DOHH2 (cell line): ENCODE results near the gene PSTK.
A peak's percentile ranks its signal among the peaks of the same experiment; 100 is the strongest.

ENCODE experiments used
- H3F3A ChIP-seq: fragments of 200-600 bp; sonication (generic), shearing (Covaris generic); 2 replicates; pipeline ENCODE4 v1.6.0; 2016; ENCODE audit warnings: antibody characterized with exemption, mild to moderate bottlenecking; ENCODE audit not compliant: control insufficient read depth, insufficient read depth
- H3K27ac ChIP-seq: fragments of 200-600 bp; sonication (generic); 2 replicates; pipeline ENCODE4 v1.5.1; 2014; ENCODE audit warnings: low read depth, mild to moderate bottlenecking, low read length, moderate library complexity
- H3K27me3 ChIP-seq: fragments of 200-600 bp; sonication (generic); 2 replicates; pipeline ENCODE4 v1.6.1; 2014; ENCODE audit warnings: mild to moderate bottlenecking, low read length, mixed read lengths; ENCODE audit not compliant: control insufficient read depth
- H3K36me3 ChIP-seq: fragments of 200-600 bp; sonication (generic); 2 replicates; pipeline ENCODE4 v1.6.1; 2014; ENCODE audit warnings: mild to moderate bottlenecking, low read length, moderate library complexity, mixed read lengths; ENCODE audit not compliant: control insufficient read depth
- H3K4me1 ChIP-seq: fragments of 200-600 bp; sonication (generic); 2 replicates; pipeline ENCODE4 v1.6.1; 2014; ENCODE audit warnings: mild to moderate bottlenecking, low read length, mixed read lengths; ENCODE audit not compliant: control insufficient read depth
- H3K4me2 ChIP-seq: fragments of 200-600 bp; sonication (generic); 2 replicates; pipeline ENCODE4 v1.6.0; 2014; ENCODE audit warnings: mild to moderate bottlenecking, low read length, moderate library complexity
- H3K4me3 ChIP-seq: fragments of 200-600 bp; sonication (generic); 2 replicates; pipeline ENCODE4 v1.5.1; 2014; ENCODE audit warnings: mild to moderate bottlenecking, low read length, mixed read lengths
- H3K79me2 ChIP-seq: fragments of 200-600 bp; sonication (generic); 2 replicates; pipeline ENCODE4 v1.6.1; 2014; ENCODE audit warnings: mild to moderate bottlenecking, low read length, mixed read lengths; ENCODE audit not compliant: control insufficient read depth
- H3K9me2 ChIP-seq: fragments of 200-600 bp; sonication (generic); replicated peaks from 2 replicates; pipeline ENCODE4 v1.6.1; 2014; ENCODE audit warnings: mild to moderate bottlenecking, low read length, mixed read lengths; ENCODE audit not compliant: control insufficient read depth
- H3K9me3 ChIP-seq: fragments of 200-600 bp; sonication (generic); 2 replicates; pipeline ENCODE4 v1.6.1; 2014; ENCODE audit warnings: antibody characterized with exemption, low read length, mixed read lengths; ENCODE audit not compliant: control insufficient read depth, insufficient read depth
- H4K20me1 ChIP-seq: fragments of 200-600 bp; sonication (generic); 2 replicates; pipeline ENCODE4 v1.6.0; 2014; ENCODE audit warnings: low read depth, mild to moderate bottlenecking, antibody characterized with exemption, low read length, moderate library complexity; ENCODE audit not compliant: control insufficient read depth, insufficient read depth
- EZH2phosphoT487 ChIP-seq: fragments of 200-600 bp; sonication (generic); IDR thresholded peaks from 2 replicates; pipeline ENCODE4 v1.6.1; 2017; ENCODE audit warnings: borderline replicate concordance, mild to moderate bottlenecking, antibody characterized with exemption, low read length, moderate library complexity, mixed read lengths
- TF ChIP-seq, protein P1 (sequence below): fragments of 200-600 bp; sonication (generic); IDR thresholded peaks from one replicate; pipeline ENCODE4 v1.5.1; 2014; ENCODE audit warnings: antibody characterized with exemption, mild to moderate bottlenecking, low read depth, low read length; ENCODE audit not compliant: poor library complexity, severe bottlenecking

The PSTK gene

DNA sequence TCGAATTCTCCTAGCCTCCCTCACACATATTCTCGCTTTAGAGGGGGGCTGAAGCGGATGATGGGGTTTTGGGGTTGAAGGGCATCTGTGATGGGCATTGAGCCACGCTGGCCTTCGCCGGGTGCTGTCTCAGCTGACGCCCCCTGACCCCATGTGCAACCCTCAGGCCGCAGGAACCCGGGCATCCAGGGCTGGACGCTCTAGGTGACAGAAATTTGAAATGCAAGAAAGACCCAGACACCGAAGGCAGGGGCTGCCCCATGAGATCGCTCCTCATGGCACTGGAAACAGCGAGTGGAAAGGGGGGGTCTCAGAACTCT, 25.5 kb upstream of the PSTK start:
- no peaks in the 10 kb centered on the region for H4K20me1 ChIP-seq
- H3K27me3 ChIP-seq, result peaks cover 7% of the 10 kb centered on the region; the same call in 1 of the 2 replicates
- H3K9me2 ChIP-seq, result no peaks in the 10 kb centered on the region
- H3K4me3 ChIP-seq, result peak overlapping the region; percentile 97
- no peak overlapping the region for H3K27ac ChIP-seq
- H3K4me2 ChIP-seq, result peak overlapping the region; percentile 94
- peaks cover 5% of the 10 kb centered on the region for H3K36me3 ChIP-seq
- peaks cover 6% of the 10 kb centered on the region for H3K9me3 ChIP-seq
- TF ChIP-seq EZH2phosphoT487, result no peak
- TF ChIP-seq, protein P1, sequence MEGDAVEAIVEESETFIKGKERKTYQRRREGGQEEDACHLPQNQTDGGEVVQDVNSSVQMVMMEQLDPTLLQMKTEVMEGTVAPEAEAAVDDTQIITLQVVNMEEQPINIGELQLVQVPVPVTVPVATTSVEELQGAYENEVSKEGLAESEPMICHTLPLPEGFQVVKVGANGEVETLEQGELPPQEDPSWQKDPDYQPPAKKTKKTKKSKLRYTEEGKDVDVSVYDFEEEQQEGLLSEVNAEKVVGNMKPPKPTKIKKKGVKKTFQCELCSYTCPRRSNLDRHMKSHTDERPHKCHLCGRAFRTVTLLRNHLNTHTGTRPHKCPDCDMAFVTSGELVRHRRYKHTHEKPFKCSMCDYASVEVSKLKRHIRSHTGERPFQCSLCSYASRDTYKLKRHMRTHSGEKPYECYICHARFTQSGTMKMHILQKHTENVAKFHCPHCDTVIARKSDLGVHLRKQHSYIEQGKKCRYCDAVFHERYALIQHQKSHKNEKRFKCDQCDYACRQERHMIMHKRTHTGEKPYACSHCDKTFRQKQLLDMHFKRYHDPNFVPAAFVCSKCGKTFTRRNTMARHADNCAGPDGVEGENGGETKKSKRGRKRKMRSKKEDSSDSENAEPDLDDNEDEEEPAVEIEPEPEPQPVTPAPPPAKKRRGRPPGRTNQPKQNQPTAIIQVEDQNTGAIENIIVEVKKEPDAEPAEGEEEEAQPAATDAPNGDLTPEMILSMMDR, result no peak
- peaks cover 22% of the 10 kb centered on the region for H3K4me1 ChIP-seq
- H3K79me2 ChIP-seq, result peaks cover 17% of the 10 kb centered on the region
- no peaks in the 10 kb centered on the region for H3F3A ChIP-seq

- Histone ChIP-seq H3K9me3 (peaks cover 6% of the 10 kb centered on the region), H3K27ac (no peak overlapping the region), H3K4me3 (no peak overlapping the region), H3K4me1 (peaks cover 22% of the 10 kb centered on the region), H3K79me2 (peaks cover 17% of the 10 kb centered on the region), H3K4me2 (no peak overlapping the region), H3K27me3 (peaks cover 7% of the 10 kb centered on the region; the same call in 1 of the 2 replicates), H4K20me1 (no peaks in the 10 kb centered on the region), H3K36me3 (no peaks in the 10 kb centered on the region; the same call in 1 of the 2 replicates), H3K9me2 (no peaks in the 10 kb centered on the region), H3F3A (no peaks in the 10 kb centered on the region)
- TF ChIP-seq, protein P1, result no peak
- no peak for TF ChIP-seq EZH2phosphoT487
Measured at GRCh38 chr10:122955892-122956291, 24.3 kb upstream of the PSTK start.

GRCh38 chr10:122957474-122957873, 22.7 kb upstream of the PSTK start:
- peaks cover 17% of the 10 kb centered on the region for H3K4me1 ChIP-seq
- peaks cover 6% of the 10 kb centered on the region for H3K9me3 ChIP-seq
- H3K4me3 ChIP-seq, result no peak overlapping the region
- H3K4me2 ChIP-seq, result no peak overlapping the region
- TF ChIP-seq EZH2phosphoT487, result no peak
- TF ChIP-seq, protein P1, result no peak
- no peaks in the 10 kb centered on the region for H3F3A ChIP-seq
- no peaks in the 10 kb centered on the region for H3K9me2 ChIP-seq
- no peaks in the 10 kb centered on the region for H3K36me3 ChIP-seq
- H3K27me3 ChIP-seq, result peaks cover 7% of the 10 kb centered on the region; the same call in 1 of the 2 replicates
- H3K79me2 ChIP-seq, result peaks cover 12% of the 10 kb centered on the region
- H3K27ac ChIP-seq, result no peak overlapping the region
- no peaks in the 10 kb centered on the region for H4K20me1 ChIP-seq

- Histone ChIP-seq H3K4me3 (no peak overlapping the region), H3K27me3 (no peaks in the 10 kb centered on the region), H3K79me2 (no peaks in the 10 kb centered on the region), H3K27ac (no peak overlapping the region), H3K9me2 (no peaks in the 10 kb centered on the region), H3K4me2 (no peak overlapping the region), H3F3A (no peaks in the 10 kb centered on the region), H3K4me1 (no peaks in the 10 kb centered on the region), H3K36me3 (no peaks in the 10 kb centered on the region), H4K20me1 (no peaks in the 10 kb centered on the region), H3K9me3 (no peaks in the 10 kb centered on the region)
- TF ChIP-seq, protein P1, result no peak
- TF ChIP-seq EZH2phosphoT487, result no peak
Measured at GRCh38 chr10:122962405-122962804, 17.8 kb upstream of the PSTK start.
